Loucy (cell line): ENCODE measurements around the gene MINDY4.

Experiments
- CTCF ChIP-seq: fragments of 200-600 bp; sonication (generic); conservative IDR thresholded peaks from 2 replicates; pipeline ENCODE4 v1.5.1; 2014; ENCODE audit warnings: mild to moderate bottlenecking, antibody characterized with exemption, low read length
- EZH2phosphoT487 ChIP-seq: fragments of 200-600 bp; IDR thresholded peaks from 2 replicates; pipeline ENCODE4 v1.6.1; 2018; ENCODE audit warnings: antibody characterized with exemption, mild to moderate bottlenecking, moderate library complexity, borderline replicate concordance

DNA sequence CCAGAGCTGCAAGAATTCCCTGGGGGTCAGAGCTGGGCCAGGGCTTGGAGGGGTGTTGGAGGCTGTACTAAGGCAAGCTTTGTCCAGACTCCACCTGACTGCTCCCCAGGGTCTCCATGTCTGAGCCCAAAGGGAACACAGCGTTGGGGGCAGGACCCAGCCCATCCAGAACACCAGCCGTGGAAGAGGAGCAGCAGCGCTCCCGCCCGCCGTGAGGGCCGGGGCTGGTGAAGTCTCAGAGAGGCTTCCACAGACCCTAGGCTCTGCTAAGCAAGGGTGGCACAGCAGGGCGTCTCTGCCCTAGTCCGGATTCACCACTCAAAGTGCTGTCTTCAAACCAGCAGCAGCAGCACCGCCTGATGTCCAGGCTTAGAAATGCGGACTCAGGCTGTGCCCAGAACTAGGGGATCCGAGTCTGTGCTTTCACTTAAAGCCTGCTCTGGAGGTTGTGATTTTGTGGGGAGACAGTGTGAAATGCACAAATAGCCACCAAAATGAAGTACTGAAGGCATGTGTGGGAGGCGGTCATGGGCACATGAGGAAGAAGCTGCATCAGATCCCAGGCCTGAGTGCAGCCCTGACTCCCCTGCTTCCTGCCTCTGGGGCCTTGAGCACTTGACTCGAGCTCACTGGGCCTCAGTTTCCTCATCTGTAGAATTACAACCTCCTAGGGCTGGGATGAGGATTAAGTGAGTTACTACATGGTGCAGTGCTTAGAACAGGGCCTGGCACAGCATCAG, 123.8 kb downstream of the MINDY4 start:
- no peak for TF ChIP-seq CTCF
- no peak for TF ChIP-seq EZH2phosphoT487
